Activated CD8-positive, alpha-beta memory T cell treated with anti-CD3 and anti-CD28 coated beads, Interleukin-2, amount 10 ng/mL, durations not matched to agents 7 days and 5 days (primary cell): Measurements from ENCODE around the gene PCCA. TPM values are rescaled to one million over a fixed set of nuclear protein-coding genes. Genes with fewer than 3 reads are reported as not detected.
"Not testable (repeated sequence)": the region's sequence is repeated elsewhere in the genome, so short reads cannot be mapped to it uniquely, and the experiment has no call there.

Experiments
- ATAC-seq: fragments of 150-1000 bp; cut with Tn5 transposase; one replicate; pipeline ENCODE4 v1.10.0; 2021; ENCODE audit warnings: moderate library complexity
- CTCF ChIA-PET: fragments of 350-600 bp; sonication (Branson Sonifier 250); formaldehyde crosslinking; loops from one replicate; lab custom pipeline; 2021; ENCODE audit warnings: antibody characterized with exemption; lab: Charles Lee
- DNase-seq: peaks from one replicate; pipeline ENCODE4 v3.0.0-alpha.2; 2020
- H3K27ac Mint-ChIP-seq: one replicate; pipeline ENCODE4 v1.8.0; 2021; ENCODE audit warnings: mild to moderate bottlenecking, mixed read lengths
- H3K27me3 Mint-ChIP-seq: one replicate; pipeline ENCODE4 v1.8.0; 2021; ENCODE audit warnings: mixed read lengths
- H3K36me3 Mint-ChIP-seq: one replicate; pipeline ENCODE4 v1.8.0; 2021; ENCODE audit warnings: mild to moderate bottlenecking, mixed read lengths
- H3K4me1 Mint-ChIP-seq: one replicate; pipeline ENCODE4 v1.8.0; 2021; ENCODE audit warnings: mixed read lengths
- H3K4me3 Mint-ChIP-seq: one replicate; pipeline ENCODE4 v1.8.0; 2021; ENCODE audit warnings: mild to moderate bottlenecking, moderate library complexity, mixed read lengths
- H3K9me3 Mint-ChIP-seq: one replicate; pipeline ENCODE4 v1.8.0; 2022; ENCODE audit warnings: low read depth, mixed read lengths
- total RNA-seq, 2 experiments: library from RNA; stranded (reverse); gene quantifications; one replicate each; pipeline ENCODE4 v1.2.3, GENCODE V29; 2021

Gene PCCA
- total RNA-seq, 2 experiments from 2014 or later = 14.1 to 17.9 TPM

DNA sequence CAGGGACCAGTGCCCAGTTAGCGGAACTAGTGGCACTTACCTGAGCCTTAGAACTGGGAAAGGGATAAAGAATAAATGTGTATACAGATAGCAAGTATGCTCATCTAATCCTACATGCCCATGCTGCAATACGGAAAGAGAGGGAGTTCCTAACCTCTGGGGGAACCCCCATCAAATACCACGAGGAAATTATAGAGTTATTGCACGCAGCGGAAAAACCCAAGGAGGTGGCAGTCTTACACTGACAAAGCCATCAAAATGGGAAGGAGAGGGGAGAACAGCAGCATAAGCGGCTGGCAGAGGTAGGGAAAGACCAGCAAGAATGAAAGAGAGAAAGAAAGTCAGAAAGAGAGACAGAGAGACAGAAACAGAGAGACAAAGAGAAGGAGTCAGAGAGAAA lies 5.5 kb upstream of the PCCA start:
- DNase-seq, ATAC-seq, H3K36me3 Mint-ChIP-seq, H3K9me3 Mint-ChIP-seq, CTCF ChIA-PET, H3K4me3 Mint-ChIP-seq, H3K27ac Mint-ChIP-seq, H3K27me3 Mint-ChIP-seq, H3K4me1 Mint-ChIP-seq: not testable (repeated sequence)

- ATAC-seq (no peak), DNase-seq (no peak)
- CTCF ChIA-PET = interaction anchor here (0.9 to 1.5 kb wide), 3 partner anchors 10 to 427 kb away, joined by 3 to 6 read pairs (median 3); no protein-coding TSS in a partner anchor
- Mint-ChIP-seq H3K27me3 (no peaks in the 10 kb centered on the region), H3K9me3 (no peaks in the 10 kb centered on the region), H3K27ac (peak overlapping the region; percentile 58), H3K36me3 (peaks cover 3% of the 10 kb centered on the region), H3K4me3 (peak overlapping the region; percentile 99), H3K4me1 (peaks cover 28% of the 10 kb centered on the region)
These were observed 635 bp upstream of the PCCA start for GRCh38 chr13:100088273-100088643.

DNA sequence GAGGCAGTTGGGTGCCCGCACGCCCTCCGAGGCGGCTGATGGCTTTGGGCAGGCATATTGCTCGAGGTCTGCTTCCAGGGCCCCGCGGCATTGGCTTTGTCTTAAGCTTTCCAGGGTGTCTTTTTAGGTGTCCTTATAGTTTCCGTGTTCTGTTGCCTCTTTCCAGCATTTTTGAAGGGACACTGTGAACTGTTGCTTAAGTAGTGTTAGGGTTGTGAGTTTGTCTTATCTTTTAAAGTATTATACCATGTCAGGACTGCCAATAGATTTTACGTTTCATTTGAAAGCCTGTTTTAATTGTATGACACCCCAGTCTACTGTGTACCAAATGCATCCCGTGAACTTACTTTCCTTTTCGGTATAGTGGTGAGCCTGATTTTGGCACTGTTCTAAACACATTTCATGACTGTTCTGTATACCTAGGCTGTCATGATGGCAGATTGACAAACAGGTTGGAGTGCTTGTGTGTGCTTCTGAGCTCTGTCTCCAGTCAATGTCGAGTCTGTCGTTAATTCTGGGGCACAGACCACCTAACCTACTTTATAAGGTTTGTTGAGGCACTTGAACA lies 656 bp downstream of the PCCA start:
- H3K27me3 Mint-ChIP-seq = no peaks in the 10 kb centered on the region
- CTCF ChIA-PET = interaction anchor here (0.6 to 1.5 kb wide), 5 partner anchors 45 to 500 kb away, joined by 3 to 6 read pairs (median 3); no protein-coding TSS in a partner anchor
- peaks cover 3% of the 10 kb centered on the region for H3K36me3 Mint-ChIP-seq
- no peaks in the 10 kb centered on the region for H3K9me3 Mint-ChIP-seq
- H3K27ac Mint-ChIP-seq = peak overlapping the region; percentile 87
- peak overlapping the region; percentile 99 for H3K4me3 Mint-ChIP-seq
- ATAC-seq (peak; percentile 59), DNase-seq (peak; percentile 43)
- H3K4me1 Mint-ChIP-seq = peaks cover 25% of the 10 kb centered on the region

- ATAC-seq = no peak
- no peak overlapping the region for H3K4me3 Mint-ChIP-seq
- H3K9me3 Mint-ChIP-seq = no peaks in the 10 kb centered on the region
- DNase-seq = no peak
- H3K4me1 Mint-ChIP-seq = peaks cover 28% of the 10 kb centered on the region
- CTCF ChIA-PET = no interaction called here
- H3K27me3 Mint-ChIP-seq = no peaks in the 10 kb centered on the region
- no peak overlapping the region for H3K27ac Mint-ChIP-seq
- peaks cover 9% of the 10 kb centered on the region for H3K36me3 Mint-ChIP-seq
These were observed 2.0 kb downstream of the PCCA start for GRCh38 chr13:100090861-100091260.

DNA sequence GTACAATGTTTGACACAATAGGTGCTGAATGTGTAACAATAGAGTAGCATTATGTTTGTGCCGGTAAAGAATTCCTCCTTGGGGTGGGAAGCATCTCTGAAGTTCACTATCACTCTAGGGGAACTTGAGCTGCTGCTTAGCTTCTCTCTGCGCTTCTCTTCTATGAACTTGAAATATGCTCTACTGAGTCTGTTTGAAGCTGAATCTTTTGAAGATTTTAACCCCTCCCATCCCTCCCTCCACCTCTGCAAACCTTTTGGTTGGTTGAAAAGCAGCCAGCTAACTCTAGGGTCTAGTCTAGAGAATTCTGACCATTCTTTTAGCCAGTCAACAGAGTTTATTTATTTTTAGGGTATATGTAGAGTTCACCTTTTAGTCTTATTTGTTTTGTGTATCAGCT lies 2.5 kb downstream of the PCCA start:
- DNase-seq (no peak), ATAC-seq (no peak)
- Mint-ChIP-seq H3K4me3 (no peak overlapping the region), H3K9me3 (no peaks in the 10 kb centered on the region), H3K36me3 (peaks cover 10% of the 10 kb centered on the region), H3K4me1 (peaks cover 30% of the 10 kb centered on the region), H3K27ac (no peak overlapping the region), H3K27me3 (no peaks in the 10 kb centered on the region)
- CTCF ChIA-PET = no interaction called here

DNA sequence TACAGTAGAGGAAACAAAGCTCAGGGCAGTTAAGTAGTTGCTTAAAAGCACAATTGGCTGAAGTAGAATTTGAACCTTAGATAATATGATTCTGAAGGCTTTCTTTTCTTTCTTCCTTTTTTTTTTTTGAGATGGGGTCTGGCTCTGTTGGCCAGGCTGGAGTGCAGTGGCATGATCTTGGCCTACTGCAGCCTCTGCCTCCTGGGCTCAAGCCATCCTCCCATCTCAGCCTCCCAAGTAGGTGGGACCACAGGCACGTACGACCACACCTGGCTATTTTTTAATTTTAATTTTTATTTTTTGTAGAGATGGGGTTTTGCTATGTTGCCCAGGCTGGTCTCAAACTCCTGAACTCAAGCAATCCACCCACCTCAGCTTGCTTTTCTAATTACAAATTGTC lies 3.4 kb downstream of the PCCA start:
- H3K27ac Mint-ChIP-seq, ATAC-seq, H3K4me3 Mint-ChIP-seq, H3K9me3 Mint-ChIP-seq, H3K27me3 Mint-ChIP-seq, DNase-seq, CTCF ChIA-PET: not testable (repeated sequence)
- Mint-ChIP-seq H3K4me1 (peaks cover 31% of the 10 kb centered on the region), H3K36me3 (peaks cover 17% of the 10 kb centered on the region)

DNA sequence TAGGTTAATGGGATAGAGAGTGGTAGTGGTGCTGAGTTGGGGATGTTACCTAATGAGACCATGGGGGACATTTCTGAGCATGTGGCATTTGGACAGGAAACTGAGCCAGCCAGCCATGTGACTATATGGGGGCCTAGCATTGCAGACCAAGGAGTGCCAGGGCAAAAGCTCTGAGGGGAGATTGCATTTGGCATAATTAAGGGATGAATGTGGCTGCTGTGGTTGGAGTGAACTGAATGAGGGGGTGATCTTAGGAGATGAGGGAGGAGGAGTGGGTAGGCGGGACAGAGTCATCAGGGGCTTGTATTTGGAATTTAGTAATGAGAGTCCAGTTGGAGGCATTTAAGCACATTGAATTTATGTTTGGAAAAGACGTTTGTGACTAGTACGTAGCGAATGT lies 6.6 kb downstream of the PCCA start:
- no peak overlapping the region for H3K4me3 Mint-ChIP-seq
- ATAC-seq (no peak), DNase-seq (no peak)
- CTCF ChIA-PET = no interaction called here
- H3K27ac Mint-ChIP-seq = no peak overlapping the region
- H3K4me1 Mint-ChIP-seq = peaks cover 16% of the 10 kb centered on the region
- no peaks in the 10 kb centered on the region for H3K9me3 Mint-ChIP-seq
- peaks cover 20% of the 10 kb centered on the region for H3K36me3 Mint-ChIP-seq
- no peaks in the 10 kb centered on the region for H3K27me3 Mint-ChIP-seq

GRCh38 chr13:100096526-100096925 lies 7.6 kb downstream of the PCCA start:
- no peak overlapping the region for H3K27ac Mint-ChIP-seq
- H3K4me3 Mint-ChIP-seq = no peak overlapping the region
- H3K36me3 Mint-ChIP-seq = peaks cover 18% of the 10 kb centered on the region
- no peak for DNase-seq
- H3K27me3 Mint-ChIP-seq = no peaks in the 10 kb centered on the region
- H3K4me1 Mint-ChIP-seq = peaks cover 10% of the 10 kb centered on the region
- CTCF ChIA-PET = no interaction called here
- no peaks in the 10 kb centered on the region for H3K9me3 Mint-ChIP-seq
- ATAC-seq = no peak

GRCh38 chr13:100097821-100098220 lies 8.9 kb downstream of the PCCA start:
- no peak overlapping the region for H3K27ac Mint-ChIP-seq
- H3K4me1 Mint-ChIP-seq = peaks cover 10% of the 10 kb centered on the region
- ATAC-seq (no peak), DNase-seq (no peak)
- no peak overlapping the region for H3K4me3 Mint-ChIP-seq
- no peaks in the 10 kb centered on the region for H3K9me3 Mint-ChIP-seq
- no peaks in the 10 kb centered on the region for H3K27me3 Mint-ChIP-seq
- CTCF ChIA-PET = interaction anchor here (0.6 to 1.4 kb wide), 2 partner anchors 10 to 423 kb away, joined by 3 to 4 read pairs; no protein-coding TSS in a partner anchor
- peaks cover 21% of the 10 kb centered on the region for H3K36me3 Mint-ChIP-seq

DNA sequence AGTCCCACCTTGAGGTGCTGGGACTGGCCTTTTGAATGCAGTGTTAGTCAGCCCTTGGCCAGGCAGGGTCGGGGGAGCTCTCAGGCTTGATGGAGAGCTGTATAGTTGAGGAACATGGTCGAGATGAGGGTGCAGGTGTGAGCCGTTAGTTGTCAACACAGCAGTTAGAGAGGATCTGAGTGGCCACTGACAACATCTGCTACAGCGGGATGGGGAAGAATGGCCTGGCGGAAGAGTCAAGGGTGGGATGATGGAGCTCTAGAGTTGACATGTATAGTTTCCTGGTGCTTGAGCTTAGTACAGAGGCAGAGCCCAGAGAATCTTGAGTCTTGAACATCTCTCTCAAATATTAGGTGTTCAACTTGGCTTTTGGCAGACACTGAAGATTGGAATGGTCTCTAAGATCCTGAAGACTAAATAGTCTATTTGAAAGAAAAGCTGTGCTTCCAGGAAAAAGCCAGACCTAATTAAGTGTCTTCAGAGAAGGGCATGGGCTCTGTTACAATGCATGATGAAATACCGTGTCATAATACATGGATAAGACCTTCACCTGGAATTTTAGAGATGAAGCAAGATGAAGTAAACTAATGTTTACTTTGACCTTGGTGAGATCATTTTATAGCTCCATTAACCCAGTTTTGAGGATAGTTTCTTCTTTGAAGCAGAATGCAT lies 9.7 kb downstream of the PCCA start:
- ATAC-seq (no peak), DNase-seq (no peak)
- Mint-ChIP-seq H3K9me3 (no peaks in the 10 kb centered on the region), H3K27me3 (no peaks in the 10 kb centered on the region), H3K36me3 (peaks cover 21% of the 10 kb centered on the region), H3K27ac (no peak overlapping the region), H3K4me3 (no peak overlapping the region), H3K4me1 (peaks cover 10% of the 10 kb centered on the region)
- CTCF ChIA-PET = interaction anchor here (0.6 to 1.4 kb wide), 2 partner anchors 11 to 422 kb away, joined by 3 to 4 read pairs; no protein-coding TSS in a partner anchor

GRCh38 chr13:100099117-100099445 lies 10.2 kb downstream of the PCCA start:
- not testable (repeated sequence) for DNase-seq, H3K4me1 Mint-ChIP-seq, H3K9me3 Mint-ChIP-seq, H3K27ac Mint-ChIP-seq, ATAC-seq, H3K27me3 Mint-ChIP-seq, H3K4me3 Mint-ChIP-seq
- CTCF ChIA-PET = interaction anchor here (1.4 kb wide), 1 partner anchor 11 kb away, joined by 3 read pairs; no protein-coding TSS in a partner anchor
- peaks cover 24% of the 10 kb centered on the region for H3K36me3 Mint-ChIP-seq

- DNase-seq (no peak), ATAC-seq (no peak)
- H3K27me3 Mint-ChIP-seq = no peaks in the 10 kb centered on the region
- peaks cover 10% of the 10 kb centered on the region for H3K4me1 Mint-ChIP-seq
- CTCF ChIA-PET = interaction anchor here (0.7 kb wide), 1 partner anchor 195 kb away, joined by 3 read pairs; no protein-coding TSS in a partner anchor
- peaks cover 25% of the 10 kb centered on the region for H3K36me3 Mint-ChIP-seq
- H3K27ac Mint-ChIP-seq = no peak overlapping the region
- H3K4me3 Mint-ChIP-seq = no peak overlapping the region
- no peaks in the 10 kb centered on the region for H3K9me3 Mint-ChIP-seq
These were observed 11.4 kb downstream of the PCCA start for GRCh38 chr13:100100115-100100879.

DNA sequence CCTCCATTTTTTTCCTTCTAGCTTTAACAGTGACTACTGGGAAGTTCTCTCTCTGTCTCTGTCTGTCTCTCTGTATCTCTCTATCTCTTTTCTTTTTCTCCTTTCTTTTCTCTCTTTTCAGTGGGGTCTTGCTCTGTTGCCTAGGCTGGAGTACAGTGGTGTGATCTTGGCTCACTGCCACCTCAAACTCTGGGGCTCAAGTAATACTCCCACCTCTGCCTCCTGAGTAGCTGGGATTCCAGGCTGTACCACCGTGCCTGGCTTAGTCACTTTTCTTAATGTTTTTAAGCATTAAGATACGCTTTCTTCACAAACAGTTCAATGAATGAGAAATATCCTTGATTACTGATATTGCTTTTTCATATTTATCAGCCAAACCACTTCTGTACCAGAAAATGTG lies 13.1 kb downstream of the PCCA start:
- Mint-ChIP-seq H3K9me3 (no peaks in the 10 kb centered on the region), H3K36me3 (peaks cover 21% of the 10 kb centered on the region), H3K27ac (no peak overlapping the region), H3K4me1 (peaks cover 4% of the 10 kb centered on the region), H3K27me3 (no peaks in the 10 kb centered on the region), H3K4me3 (no peak overlapping the region)
- ATAC-seq (no peak), DNase-seq (no peak)
- CTCF ChIA-PET = no interaction called here
